ENCODE measurements around the gene FOXR1. TPM values are rescaled to one million over a fixed set of nuclear protein-coding genes. Genes with fewer than 3 reads are reported as not detected.

Gene FOXR1
- total RNA-seq, 2 donors from 2014 or later, result not detected

DNA sequence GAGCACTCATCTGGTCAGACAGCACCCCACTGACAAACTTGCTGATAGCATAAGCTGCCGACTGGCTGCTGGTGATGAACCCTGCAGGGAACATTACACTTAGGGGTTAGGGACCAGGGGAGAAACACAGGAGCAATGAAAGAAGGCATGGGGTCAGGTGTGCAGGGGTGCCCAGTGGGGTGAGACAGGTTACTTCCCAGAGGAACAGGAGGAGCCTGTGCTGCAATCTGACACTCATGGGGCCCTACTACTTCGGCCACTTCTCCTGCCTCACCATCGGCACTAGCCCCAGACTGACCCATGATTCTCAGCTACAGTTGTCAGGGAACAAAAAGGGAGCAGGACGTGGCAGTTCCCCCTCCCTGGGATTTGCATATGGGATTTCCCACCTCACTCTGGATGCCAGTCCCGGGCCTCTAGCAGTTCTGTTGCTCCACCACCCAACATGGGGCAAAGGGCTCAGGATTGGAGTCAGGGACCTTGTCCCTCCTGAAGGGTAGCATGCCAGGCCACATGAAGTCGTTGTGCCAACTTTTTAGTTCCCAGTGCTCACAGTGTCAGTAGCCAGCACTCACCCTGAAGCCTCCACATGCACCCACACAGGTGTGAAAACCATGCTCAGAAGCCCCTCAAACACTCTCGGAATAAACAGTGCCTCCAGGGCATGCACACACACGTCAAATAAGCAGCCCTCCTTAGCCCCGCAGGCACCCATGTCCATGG lies 56.9 kb downstream of the FOXR1 start:
- Mint-ChIP-seq H3K27me3 (no peaks in the 10 kb centered on the region), H3K36me3 (ENCODE audit: low read depth) (peaks cover 6% of the 10 kb centered on the region), H3K4me1 (peaks cover 37% of the 10 kb centered on the region), H3K4me3 (peak overlapping the region; percentile 89), H3K27ac (peak overlapping the region; percentile 87)
- DNase-seq (no peak), ATAC-seq (no peak)
- H3K9me3 ChIP-seq (ENCODE audit: control insufficient read depth, low read length, poor library complexity, severe bottlenecking), result no peaks in the 10 kb centered on the region

GRCh38 chr11:119029069-119029339 lies 57.4 kb downstream of the FOXR1 start:
- Mint-ChIP-seq H3K36me3 (ENCODE audit: low read depth) (peaks cover 5% of the 10 kb centered on the region), H3K4me3 (peak overlapping the region; percentile 89), H3K4me1 (peaks cover 35% of the 10 kb centered on the region), H3K27ac (peak overlapping the region; percentile 87), H3K27me3 (no peaks in the 10 kb centered on the region)
- no peak for ATAC-seq
- H3K9me3 ChIP-seq (ENCODE audit: control insufficient read depth, low read length, poor library complexity, severe bottlenecking), result no peaks in the 10 kb centered on the region
- DNase-seq, result no peak

DNA sequence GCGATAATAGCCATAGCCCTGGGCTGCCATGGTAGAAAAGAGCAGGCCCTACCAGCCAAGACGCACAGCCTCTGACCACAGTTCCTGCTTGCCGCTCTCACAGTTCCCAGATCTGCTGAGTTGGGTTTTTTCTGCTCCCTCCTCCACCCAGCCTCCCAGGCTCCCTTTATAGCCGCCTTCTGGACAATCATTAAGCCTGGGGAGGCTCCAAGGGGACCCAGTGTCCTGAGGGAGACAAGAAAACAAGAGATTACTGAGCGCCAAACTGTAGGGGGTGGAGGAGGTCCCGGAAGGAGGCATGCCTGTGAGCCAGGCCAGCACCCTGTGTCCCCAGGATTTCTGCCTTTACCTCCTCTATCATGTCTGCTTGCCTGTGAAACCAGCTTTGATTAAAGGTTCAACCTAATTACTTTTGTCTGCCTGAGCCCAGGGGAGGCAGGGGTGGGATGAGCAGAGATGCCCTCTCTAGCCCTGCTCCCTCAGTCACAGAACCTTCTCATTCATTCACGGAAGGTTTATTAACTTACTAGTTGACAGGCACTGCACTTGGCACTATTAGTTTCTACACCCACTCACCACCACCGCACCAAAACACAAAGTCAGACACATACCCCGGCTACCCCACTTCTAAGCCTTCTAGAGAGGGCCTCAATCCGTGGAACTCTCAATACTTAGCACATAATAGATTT lies 57.9 kb downstream of the FOXR1 start:
- no peaks in the 10 kb centered on the region for H3K9me3 ChIP-seq (ENCODE audit: control insufficient read depth, low read length, poor library complexity, severe bottlenecking)
- Mint-ChIP-seq H3K4me1 (peaks cover 31% of the 10 kb centered on the region), H3K27me3 (no peaks in the 10 kb centered on the region), H3K27ac (peak overlapping the region; percentile 87), H3K4me3 (peak overlapping the region; percentile 89), H3K36me3 (ENCODE audit: low read depth) (peaks cover 5% of the 10 kb centered on the region)
- ATAC-seq (no peak), DNase-seq (no peak)

DNA sequence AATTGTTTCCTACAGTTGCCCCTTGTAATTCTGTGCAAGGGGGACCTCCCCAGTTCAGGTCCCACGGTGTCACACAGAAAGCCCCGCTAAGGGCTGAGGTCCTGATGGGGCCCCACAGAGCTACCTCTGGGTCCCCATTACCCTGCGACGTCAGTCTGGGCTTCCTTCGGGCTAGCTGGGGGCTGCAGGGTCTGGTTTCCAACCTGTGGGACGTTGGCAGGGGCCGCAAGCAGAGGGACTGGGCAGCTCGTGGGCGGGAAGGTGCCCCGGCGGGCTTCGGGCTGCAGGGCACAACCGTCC lies 58.4 kb downstream of the FOXR1 start:
- ATAC-seq (no peak), DNase-seq (no peak)
- H3K9me3 ChIP-seq (ENCODE audit: control insufficient read depth, low read length, poor library complexity, severe bottlenecking), result no peaks in the 10 kb centered on the region
- H3K27ac Mint-ChIP-seq, result peak overlapping the region; percentile 87
- peaks cover 28% of the 10 kb centered on the region for H3K4me1 Mint-ChIP-seq
- peak overlapping the region; percentile 89 for H3K4me3 Mint-ChIP-seq
- no peaks in the 10 kb centered on the region for H3K27me3 Mint-ChIP-seq
- H3K36me3 Mint-ChIP-seq (ENCODE audit: low read depth), result peaks cover 5% of the 10 kb centered on the region

- Mint-ChIP-seq H3K36me3 (ENCODE audit: low read depth) (peaks cover under 1% of the 10 kb centered on the region), H3K4me3 (peak within 1 kb of the TSS; percentile 89), H3K4me1 (peaks cover 23% of the 10 kb centered on the region), H3K27me3 (no peaks in the 10 kb centered on the region), H3K27ac (peak within 1 kb of the TSS; percentile 87)
- peak; percentile 99 to 100 (median 99) for DNase-seq
- no peaks in the 10 kb centered on the region for H3K9me3 ChIP-seq (ENCODE audit: control insufficient read depth, low read length, poor library complexity, severe bottlenecking)
- ATAC-seq, result peak; percentile 91
Observed at GRCh38 chr11:119030329-119031047, 58.9 kb downstream of the FOXR1 start, which contains the start of gene SLC37A4. SLC37A4 (minus strand) TSS chr11:119030877.

Other genes starting within 250 kb of the FOXR1 start
- 100 to 1,000 TPM; 218 to 290 TPM for gene DDX6, start 180.6 kb upstream of the FOXR1 start, total RNA-seq
- 10 to 100 TPM; 11.1 to 15.0 TPM for gene CXCR5, start 87.9 kb upstream of the FOXR1 start, total RNA-seq
- 100 to 1,000 TPM; 186 to 204 TPM for gene BCL9L, start 45.8 kb upstream of the FOXR1 start, total RNA-seq
- gene UPK2, start 15.5 kb upstream of the FOXR1 start, total RNA-seq, result not detected
- gene CENATAC, start 26.4 kb downstream of the FOXR1 start, total RNA-seq, result 100 to 1,000 TPM; 116 TPM
- gene RPS25, start 46.6 kb downstream of the FOXR1 start, total RNA-seq, result 1,000 to 10,000 TPM; 2,323 to 2,414 TPM
- 10 to 100 TPM; 62.4 to 69.5 TPM for gene TRAPPC4, start 47.0 kb downstream of the FOXR1 start, total RNA-seq
- gene SLC37A4, start 59.1 kb downstream of the FOXR1 start, total RNA-seq, result 10 to 100 TPM in 1 of 2 donors, 1 to 10 TPM in 1; 9.0 to 11.0 TPM
- 100 to 1,000 TPM; 132 to 162 TPM for gene HYOU1, start 85.4 kb downstream of the FOXR1 start, total RNA-seq
- gene VPS11, start 96.1 kb downstream of the FOXR1 start, total RNA-seq, result 10 to 100 TPM; 58.3 to 68.0 TPM
- 1 to 10 TPM; 8.7 to 9.1 TPM for gene HMBS, start 113.1 kb downstream of the FOXR1 start, total RNA-seq
- gene DPAGT1, start 130.1 kb downstream of the FOXR1 start, total RNA-seq, result 10 to 100 TPM; 18.9 to 20.5 TPM
- 10 to 100 TPM; 20.9 to 24.6 TPM for gene C2CD2L, start 135.6 kb downstream of the FOXR1 start, total RNA-seq
- 10 to 100 TPM; 22.3 to 26.1 TPM for gene HINFP, start 149.8 kb downstream of the FOXR1 start, total RNA-seq
- not detected for gene ABCG4, start 177.3 kb downstream of the FOXR1 start, total RNA-seq
- 1 to 10 TPM; 6.6 to 6.9 TPM for gene NLRX1, start 197.0 kb downstream of the FOXR1 start, total RNA-seq
- 1 to 10 TPM in 1 of 2 donors, under 1 TPM in 1; 0.65 to 1.0 TPM for gene NHERF4, start 213.7 kb downstream of the FOXR1 start, total RNA-seq
- 10 to 100 TPM; 36.1 to 41.9 TPM for gene CBL, start 234.6 kb downstream of the FOXR1 start, total RNA-seq

All from T-helper 17 cell (primary cell).